Thoracic aorta (tissue), 2 donors: Measurements from ENCODE around the gene SPATA9. TPM values are rescaled to one million over a fixed set of nuclear protein-coding genes. Genes with fewer than 3 reads are reported as not detected.

Experiments
- ATAC-seq: fragments of 150-250 bp; one replicate; pipeline ENCODE4 v1.8.0; 2017; ENCODE audit warnings: low read depth; ENCODE audit not compliant: insufficient number of reproducible peaks, low FRiP score
- DNase-seq: peaks from one replicate; pipeline ENCODE4 v3.0.0-alpha.2; 2020; ENCODE audit warnings: low spot score
- H3K27ac ChIP-seq, 2 donors: fragments of 200-600 bp; sonication (generic); 1 replicate in 1 of 2; 2 replicates in 1 of 2; pipeline ENCODE4 v1.5.1; 2016; ENCODE audit warnings: mild to moderate bottlenecking in 2 of 2, moderate library complexity in 2 of 2
- H3K27me3 ChIP-seq: fragments of 200-600 bp; sonication (generic); replicated peaks from 2 replicates; pipeline ENCODE4 v1.6.0; 2016; ENCODE audit warnings: mild to moderate bottlenecking; ENCODE audit not compliant: insufficient read depth
- H3K36me3 ChIP-seq: fragments of 200-600 bp; sonication (generic); one replicate; pipeline ENCODE4 v1.5.1; 2016
- H3K4me1 ChIP-seq, 2 donors: fragments of 200-600 bp; sonication (generic); 1 replicate in 1 of 2; 2 replicates in 1 of 2; pipeline versions ENCODE4 v1.5.1 to v1.6.0; 2016; ENCODE audit warnings: low read depth in 2 of 2, mild to moderate bottlenecking in 1 of 2; ENCODE audit not compliant: control insufficient read depth in 1 of 2
- H3K4me3 ChIP-seq: fragments of 200-600 bp; sonication (generic); 2 replicates; pipeline ENCODE4 v1.5.1; 2016; ENCODE audit warnings: mild to moderate bottlenecking
- H3K9me3 ChIP-seq: fragments of 200-600 bp; sonication (generic); 2 replicates; pipeline ENCODE4 v1.5.1; 2016
- CTCF ChIP-seq: fragments of 200-600 bp; sonication (generic); IDR thresholded peaks from one replicate; pipeline ENCODE4 v1.5.1; 2019; ENCODE audit warnings: antibody characterized with exemption
- total RNA-seq, 2 donors: library from RNA; depleted of rRNA; stranded (reverse); fragments of >200 nt; gene quantifications; one replicate each; pipeline versions ENCODE4 v1.1.0 to v1.2.3, GENCODE V29; 2016

SPATA9 gene
- total RNA-seq, 2 donors from 2014 or later: 0.35 TPM; not detected in 1

GRCh38 chr5:95720094-95720786 is 37.4 kb upstream of the SPATA9 start:
- Histone ChIP-seq H3K36me3 (no peaks in the 10 kb centered on the region), H3K4me1 (no peaks in the 10 kb centered on the region), H3K27ac (no peak overlapping the region), H3K4me3 (no peak overlapping the region), H3K9me3 (no peaks in the 10 kb centered on the region), H3K27me3 (no peaks in the 10 kb centered on the region)
- DNase-seq: no peak
- no peak for ATAC-seq
- TF ChIP-seq CTCF: no peak

- Histone ChIP-seq H3K36me3 (no peaks in the 10 kb centered on the region), H3K27me3 (no peaks in the 10 kb centered on the region), H3K4me1 (no peaks in the 10 kb centered on the region), H3K9me3 (no peaks in the 10 kb centered on the region), H3K4me3 (no peak overlapping the region), H3K27ac (no peak overlapping the region)
- DNase-seq: no peak
- TF ChIP-seq CTCF: no peak
- ATAC-seq: no peak
These were observed 35.9 kb upstream of the SPATA9 start for GRCh38 chr5:95718738-95719137.

GRCh38 chr5:95718203-95718602 is 35.4 kb upstream of the SPATA9 start:
- DNase-seq: no peak
- Histone ChIP-seq H3K36me3 (no peaks in the 10 kb centered on the region), H3K4me3 (no peak overlapping the region), H3K4me1 (no peaks in the 10 kb centered on the region), H3K27me3 (no peaks in the 10 kb centered on the region), H3K27ac (no peak overlapping the region), H3K9me3 (no peaks in the 10 kb centered on the region)
- no peak for TF ChIP-seq CTCF
- no peak for ATAC-seq

- no peaks in the 10 kb centered on the region for H3K4me1 ChIP-seq
- ATAC-seq (no peak), DNase-seq (no peak)
- H3K27ac ChIP-seq: no peak overlapping the region
- no peaks in the 10 kb centered on the region for H3K36me3 ChIP-seq
- no peaks in the 10 kb centered on the region for H3K9me3 ChIP-seq
- no peak overlapping the region for H3K4me3 ChIP-seq
- H3K27me3 ChIP-seq: no peaks in the 10 kb centered on the region
- no peak for TF ChIP-seq CTCF
These were observed 34.6 kb upstream of the SPATA9 start for GRCh38 chr5:95717439-95717838.

- no peak for TF ChIP-seq CTCF
- H3K4me1 ChIP-seq: no peaks in the 10 kb centered on the region
- no peak for DNase-seq
- no peaks in the 10 kb centered on the region for H3K9me3 ChIP-seq
- H3K27me3 ChIP-seq: no peaks in the 10 kb centered on the region
- ATAC-seq: no peak
- H3K36me3 ChIP-seq: no peaks in the 10 kb centered on the region
- no peak overlapping the region for H3K27ac ChIP-seq
- no peak overlapping the region for H3K4me3 ChIP-seq
These were observed 33.1 kb upstream of the SPATA9 start for GRCh38 chr5:95715799-95716461.
